Mesothelial cell of epicardium (in vitro differentiated cells): Measurements from ENCODE around the gene CDH15. TPM values are rescaled to one million over a fixed set of nuclear protein-coding genes. Genes with fewer than 3 reads are reported as not detected.

Experiments
- DNase-seq, 2 experiments: peaks; one replicate each; pipeline ENCODE4 v3.0.0; 2021; ENCODE audit warnings: low spot score in 2 of 2; ENCODE audit not compliant: unreplicated experiment in 2 of 2
- H3K27ac Mint-ChIP-seq: 2 replicates; pipeline ENCODE4 v1.8.0; 2021; ENCODE audit warnings: mixed read lengths
- H3K27me3 Mint-ChIP-seq: 2 replicates; pipeline ENCODE4 v1.8.0; 2021; ENCODE audit warnings: low read depth, mixed read lengths
- H3K36me3 Mint-ChIP-seq: 2 replicates; pipeline ENCODE4 v1.8.0; 2021; ENCODE audit warnings: mixed read lengths
- H3K4me1 Mint-ChIP-seq: 2 replicates; pipeline ENCODE4 v1.8.0; 2021; ENCODE audit warnings: mixed read lengths
- H3K4me3 Mint-ChIP-seq: 2 replicates; pipeline ENCODE4 v1.8.0; 2021; ENCODE audit warnings: mild to moderate bottlenecking, moderate library complexity, mixed read lengths
- H3K9me3 Mint-ChIP-seq: 2 replicates; pipeline ENCODE4 v1.8.0; 2021; ENCODE audit warnings: mixed read lengths
- CTCF ChIP-seq: fragments of 200-600 bp; sonication (generic); IDR thresholded peaks from one replicate; pipeline ENCODE4 v1.5.0; 2021; ENCODE audit warnings: antibody characterized with exemption; ENCODE audit not compliant: unreplicated experiment
- total RNA-seq: library from RNA; stranded (reverse); gene quantifications from 3 replicates; pipeline ENCODE4 v1.2.1, GENCODE V29; 2021

CDH15 gene
- total RNA-seq: 0.18 to 0.24 TPM (median 0.20 TPM) in 3 replicates

- no peak within 1 kb of the TSS for H3K27ac Mint-ChIP-seq
- TF ChIP-seq CTCF: no peak
- DNase-seq: peak; percentile 86 to 87
- H3K4me1 Mint-ChIP-seq: peaks cover 14% of the 10 kb centered on the region
- H3K36me3 Mint-ChIP-seq: no peaks in the 10 kb centered on the region
- no peaks in the 10 kb centered on the region for H3K9me3 Mint-ChIP-seq
- H3K4me3 Mint-ChIP-seq: peak within 1 kb of the TSS; percentile 56
- peaks cover 24% of the 10 kb centered on the region for H3K27me3 Mint-ChIP-seq
Observed at GRCh38 chr16:89171216-89172170, at the start of gene CDH15. Gene CDH15, plus strand, starts transcription at chr16:89171748. Its CDS starts 84 bp downstream, at chr16:89171832.

GRCh38 chr16:89122322-89122851 is 49.2 kb upstream of the CDH15 start:
- Mint-ChIP-seq H3K27me3 (no peaks in the 10 kb centered on the region), H3K4me1 (no peaks in the 10 kb centered on the region), H3K36me3 (peaks cover 49% of the 10 kb centered on the region), H3K27ac (no peak overlapping the region), H3K4me3 (no peak overlapping the region), H3K9me3 (peaks cover 8% of the 10 kb centered on the region)
- no peak for DNase-seq
- no peak for TF ChIP-seq CTCF

- peaks cover 44% of the 10 kb centered on the region for H3K36me3 Mint-ChIP-seq
Observed at GRCh38 chr16:89123001-89123830, 48.3 kb upstream of the CDH15 start.

GRCh38 chr16:89123831-89124100 is 47.8 kb upstream of the CDH15 start:
- Mint-ChIP-seq H3K4me3 (no peak overlapping the region), H3K27me3 (no peaks in the 10 kb centered on the region), H3K27ac (no peak overlapping the region), H3K36me3 (peaks cover 45% of the 10 kb centered on the region), H3K9me3 (peaks cover 10% of the 10 kb centered on the region), H3K4me1 (no peaks in the 10 kb centered on the region)
- TF ChIP-seq CTCF: no peak
- DNase-seq: no peak

More at GRCh38 chr16:89123001-89123830, 48.3 kb upstream of the CDH15 start:
- no peaks in the 10 kb centered on the region for H3K27me3 Mint-ChIP-seq
- H3K27ac Mint-ChIP-seq: no peak overlapping the region
- no peak overlapping the region for H3K4me3 Mint-ChIP-seq
- peaks cover 8% of the 10 kb centered on the region for H3K9me3 Mint-ChIP-seq
- no peak for DNase-seq
- no peaks in the 10 kb centered on the region for H3K4me1 Mint-ChIP-seq
- no peak for TF ChIP-seq CTCF

- Mint-ChIP-seq H3K4me3 (no peak overlapping the region), H3K4me1 (no peaks in the 10 kb centered on the region), H3K9me3 (peaks cover 33% of the 10 kb centered on the region), H3K27ac (no peak overlapping the region), H3K27me3 (no peaks in the 10 kb centered on the region), H3K36me3 (peaks cover 55% of the 10 kb centered on the region)
- no peak for TF ChIP-seq CTCF
- no peak for DNase-seq
Observed at GRCh38 chr16:89129378-89129777, 42.2 kb upstream of the CDH15 start.
